Aorta (tissue), 5 donors: Measurements from ENCODE around the gene TRIM8. TPM values are rescaled to one million over a fixed set of nuclear protein-coding genes. Genes with fewer than 3 reads are reported as not detected.
A peak's percentile ranks its signal among the peaks of the same experiment; 100 is the strongest.
"Not testable (repeated sequence)": the region's sequence is repeated elsewhere in the genome, so short reads cannot be mapped to it uniquely, and the experiment has no call there.

ENCODE experiments used
- ATAC-seq: fragments of 200-7000 bp; cut with Tn5 transposase; one replicate; pipeline ENCODE4 v1.9.1; 2022; ENCODE audit warnings: moderate library complexity; ENCODE audit not compliant: low FRiP score
- DNase-seq, 2 donors: peaks; one replicate each; pipeline ENCODE4 v3.0.0-alpha.2; 2020
- H3K27ac ChIP-seq, 2 donors: one replicate each; pipeline ENCODE4 v1.5.1; 2013; ENCODE audit warnings: low read length in 2 of 2, mild to moderate bottlenecking in 2 of 2, moderate library complexity in 2 of 2, control low read depth in 1 of 2, inconsistent platforms in 1 of 2, low read depth in 1 of 2
- H3K27me3 ChIP-seq, 2 donors: one replicate each; pipeline ENCODE4 v1.6.1; 2013; ENCODE audit warnings: control low read depth in 1 of 2, low read length in 1 of 2, mild to moderate bottlenecking in 1 of 2, moderate library complexity in 1 of 2; ENCODE audit not compliant: insufficient read depth in 2 of 2, control insufficient read depth in 1 of 2
- H3K36me3 ChIP-seq, 2 donors: one replicate each; pipeline ENCODE4 v1.6.1; 2013; ENCODE audit warnings: control low read depth in 1 of 2, low read length in 1 of 2, mild to moderate bottlenecking in 1 of 2; ENCODE audit not compliant: insufficient read depth in 2 of 2, control insufficient read depth in 1 of 2
- H3K4me1 ChIP-seq, 2 donors: one replicate each; pipeline ENCODE4 v1.6.1; 2013; ENCODE audit warnings: low read length in 2 of 2, control low read depth in 1 of 2, mild to moderate bottlenecking in 1 of 2, moderate library complexity in 1 of 2; ENCODE audit not compliant: insufficient read depth in 2 of 2, control insufficient read depth in 1 of 2
- H3K4me3 ChIP-seq, 2 donors: one replicate each; pipeline ENCODE4 v1.5.1; 2013; ENCODE audit warnings: low read length in 2 of 2, control low read depth in 1 of 2, mild to moderate bottlenecking in 1 of 2
- H3K9me3 ChIP-seq: one replicate; pipeline ENCODE4 v1.6.1; 2013; ENCODE audit warnings: mild to moderate bottlenecking, low read length; ENCODE audit not compliant: control insufficient read depth
- WGBS, 2 donors: extraction: QIAGEN DNeasy Blood & Tissue Kit; methylation state at CpG; one replicate each; pipeline ENCODE4 v1.1.7; 2013; 5-methylcytosine and 5-hydroxymethylcytosine counted together
- intact Hi-C, 2 donors: fragments of 100-400 bp; cut with DNase I; formaldehyde crosslinking; loops; one replicate each; pipeline versions ENCODE4 v1.14.2 to v1.15.0; 2022
- polyA plus RNA-seq, 2 donors: library from polyadenylated mRNA; stranded (reverse); fragments of 200-250 nt; gene quantifications; one replicate each; pipeline ENCODE4 v1.2.3, GENCODE V29; 2013
- total RNA-seq, 2 donors: library from RNA; stranded (reverse); fragmentation: NEBNext Ultra II Directional; extraction: Animal tissue kit (Norgen Biotek cat#: 25700); gene quantifications; one replicate each; pipeline ENCODE4 v1.2.1, GENCODE V29; 2021
- donor health status: healthy with polysubstance abuse.
- donor health status: Bipolar disorder and iron deficiency.
- donor health status: DM: no; HTN: no; CAD: no.
- donor health status: DM: no; HTN: no; CAD: no.
- donor health status: DM: yes; HTN: yes; CAD: no.

The TRIM8 gene
- total and polyA plus RNA-seq, 4 donors, result 40.6 to 189 (median 99.2) TPM

DNA sequence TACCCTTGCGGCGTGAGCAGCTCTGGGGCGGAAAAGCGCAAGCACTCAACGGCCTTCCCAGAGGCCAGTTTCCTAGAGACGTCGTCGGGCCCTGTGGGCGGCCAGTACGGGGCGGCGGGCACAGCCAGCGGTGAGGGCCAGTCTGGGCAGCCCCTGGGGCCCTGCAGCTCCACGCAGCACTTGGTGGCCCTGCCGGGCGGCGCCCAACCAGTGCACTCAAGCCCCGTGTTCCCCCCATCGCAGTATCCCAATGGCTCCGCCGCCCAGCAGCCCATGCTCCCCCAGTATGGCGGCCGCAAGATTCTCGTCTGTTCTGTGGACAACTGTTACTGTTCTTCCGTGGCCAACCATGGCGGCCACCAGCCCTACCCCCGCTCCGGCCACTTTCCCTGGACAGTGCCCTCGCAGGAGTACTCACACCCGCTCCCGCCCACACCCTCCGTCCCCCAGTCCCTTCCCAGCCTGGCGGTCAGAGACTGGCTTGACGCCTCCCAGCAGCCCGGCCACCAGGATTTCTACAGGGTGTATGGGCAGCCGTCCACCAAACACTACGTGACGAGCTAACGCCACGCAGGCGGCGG, 12.6 kb downstream of the TRIM8 start:
- intact Hi-C loops, result no loop called here
- Histone ChIP-seq H3K9me3 (no peaks in the 10 kb centered on the region), H3K4me3 (no peak overlapping the region), H3K4me1 (no peaks in the 10 kb centered on the region), H3K27me3 (no peaks in the 10 kb centered on the region), H3K36me3 (peaks cover 0 to 11% of the 10 kb centered on the region in 2 donors), H3K27ac (no peak overlapping the region)
- WGBS, 2 donors, result 90 to 91% methylated on average over 38 to 42 of the region's 42 CpGs
- no peak for DNase-seq
- ATAC-seq, result peak; percentile 19

DNA sequence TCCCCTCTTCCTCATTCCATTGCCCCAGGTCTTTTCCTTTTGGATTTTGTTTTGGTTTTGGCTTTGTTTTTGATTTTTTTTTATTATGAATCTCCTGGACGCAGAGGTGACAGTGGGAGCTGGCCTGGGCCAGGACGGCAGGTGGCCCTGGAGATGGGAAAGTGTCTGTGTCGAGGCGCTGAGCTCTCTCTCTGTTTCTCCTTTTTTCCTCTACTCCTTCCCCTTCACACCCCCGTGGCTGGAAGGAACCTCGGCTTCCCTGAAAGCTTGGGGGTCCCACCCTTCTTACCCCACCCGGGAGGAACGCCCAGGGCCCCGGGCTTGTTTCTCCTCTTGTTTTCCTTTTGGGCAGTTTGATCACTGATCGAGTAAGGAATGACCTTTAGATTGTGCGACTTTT, 13.2 kb downstream of the TRIM8 start:
- no peaks in the 10 kb centered on the region for H3K27me3 ChIP-seq
- intact Hi-C loops, result no loop called here
- WGBS, 2 donors, result 70 to 72% methylated on average over 11 of the region's 11 CpGs
- H3K4me3 ChIP-seq, result no peak overlapping the region
- no peak overlapping the region for H3K27ac ChIP-seq
- DNase-seq, result no peak
- peaks cover 0 to 11% of the 10 kb centered on the region in 2 donors for H3K36me3 ChIP-seq
- ATAC-seq, result no peak
- H3K4me1 ChIP-seq, result no peaks in the 10 kb centered on the region
- no peaks in the 10 kb centered on the region for H3K9me3 ChIP-seq

DNA sequence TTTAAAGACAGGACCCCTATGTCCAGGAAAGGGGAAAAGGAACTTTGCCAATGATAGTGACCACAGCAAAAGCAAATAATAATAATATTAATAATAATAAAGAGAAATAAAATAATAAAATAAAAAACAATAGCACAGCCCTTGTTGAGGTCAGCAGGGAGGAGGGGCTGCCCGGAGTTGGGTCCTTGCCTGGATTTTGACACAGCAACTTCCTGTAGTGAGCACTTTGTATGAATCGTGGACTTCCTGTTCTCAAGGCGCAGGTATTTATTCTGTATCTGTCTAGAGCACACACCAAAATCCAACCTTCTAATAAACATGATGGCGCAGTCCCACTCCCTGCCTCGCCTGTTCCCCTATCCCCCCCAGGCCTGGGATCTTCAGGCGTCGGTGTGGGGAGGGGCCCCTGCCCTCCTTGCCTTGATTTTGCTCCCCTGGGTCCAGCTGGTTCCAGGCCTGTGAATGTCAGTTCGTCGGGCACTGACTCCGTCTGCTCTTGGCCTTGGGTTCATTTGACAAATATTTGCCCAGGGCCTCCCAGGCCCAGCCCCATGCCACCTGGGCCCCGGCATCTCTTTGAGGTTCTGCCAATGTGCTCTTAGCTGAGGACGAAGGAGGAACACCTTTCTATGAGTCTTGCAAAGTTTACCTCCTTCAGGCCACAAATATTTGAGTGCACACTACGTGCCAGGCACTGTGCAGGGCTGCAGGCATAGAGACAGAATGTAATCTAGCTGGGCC, 13.9 kb downstream of the TRIM8 start:
- Histone ChIP-seq H3K9me3 (no peaks in the 10 kb centered on the region), H3K4me3 (no peak overlapping the region), H3K27me3 (no peaks in the 10 kb centered on the region), H3K36me3 (peaks cover 0 to 11% of the 10 kb centered on the region in 2 donors), H3K27ac (no peak overlapping the region), H3K4me1 (no peaks in the 10 kb centered on the region)
- 46 to 52% methylated on average over 13 of the region's 13 CpGs for WGBS, 2 donors
- peak in 1 of 2 donors; percentile 29 for DNase-seq
- no peak for ATAC-seq
- intact Hi-C loops, result no loop called here

DNA sequence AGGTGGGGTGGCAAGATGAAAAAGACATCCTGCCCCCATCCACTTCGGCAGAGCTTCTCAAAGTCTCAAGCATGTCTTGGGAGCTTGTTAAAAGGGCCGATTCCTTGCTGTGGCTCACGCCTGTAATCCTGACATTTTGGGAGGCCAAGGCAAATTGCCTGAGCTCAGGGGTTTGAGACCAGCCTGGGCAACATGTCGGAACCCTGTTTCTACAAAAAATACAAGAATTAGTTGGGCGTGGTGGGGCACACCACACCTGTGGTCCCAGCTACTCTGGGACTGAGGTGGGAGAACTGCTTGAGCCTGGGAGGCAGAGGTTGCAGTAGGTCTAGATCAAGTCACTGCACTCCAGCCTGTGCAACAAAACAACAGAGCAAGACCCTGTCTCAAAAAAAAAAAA, 14.5 kb downstream of the TRIM8 start:
- Histone ChIP-seq H3K36me3 (peaks cover 0 to 11% of the 10 kb centered on the region in 2 donors), H3K4me1 (no peaks in the 10 kb centered on the region), H3K27me3 (no peaks in the 10 kb centered on the region), H3K27ac (no peak overlapping the region), H3K4me3 (no peak overlapping the region), H3K9me3 (no peaks in the 10 kb centered on the region)
- 74 to 81% methylated on average over 5 of the region's 5 CpGs for WGBS, 2 donors
- DNase-seq (peak in 1 of 2 donors; percentile 31), ATAC-seq (no peak)
- intact Hi-C loops, result no loop called here

DNA sequence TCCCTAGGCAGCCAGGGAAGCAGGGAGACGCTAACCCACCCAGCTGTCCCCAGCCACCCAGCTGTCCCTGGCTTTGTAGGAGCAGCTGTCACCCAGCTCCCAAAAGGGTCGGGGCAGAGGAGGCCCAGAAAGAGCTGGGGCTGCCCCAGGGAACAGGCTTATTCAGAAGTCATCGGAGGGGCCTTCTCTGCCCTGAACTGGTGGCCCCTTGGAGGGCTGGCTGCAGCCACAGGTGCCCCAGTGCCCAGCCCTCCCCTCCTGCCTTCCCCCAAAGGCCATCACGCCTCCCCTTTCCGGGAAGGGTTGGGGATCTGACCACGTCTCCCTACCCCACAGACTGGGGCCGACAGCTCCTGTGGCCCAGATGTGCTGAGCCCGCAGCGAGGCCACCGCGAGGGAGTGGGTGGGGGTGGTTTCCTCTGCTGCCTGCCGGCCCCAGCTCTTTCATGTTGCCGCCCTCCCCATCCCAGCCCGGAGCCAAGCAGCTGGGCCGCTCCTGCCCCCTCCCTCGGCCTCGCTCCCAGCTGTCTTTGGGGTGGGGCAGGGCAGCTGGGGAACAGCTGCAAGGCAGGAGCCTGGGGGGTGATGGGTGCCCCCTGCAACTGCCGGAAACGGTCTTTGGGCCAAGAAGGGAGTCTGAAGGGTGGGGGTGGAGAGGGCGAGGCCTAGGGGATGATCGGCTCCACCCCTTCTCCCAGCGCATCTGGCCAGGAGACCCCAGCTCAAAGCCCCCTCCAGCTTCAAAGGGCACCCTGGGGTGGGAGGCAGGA, 16.8 kb downstream of the TRIM8 start:
- intact Hi-C loops, result no loop called here
- ATAC-seq (peak; percentile 25), DNase-seq (peak; percentile 75 to 85)
- peaks cover 0 to 6% of the 10 kb centered on the region in 2 donors for H3K36me3 ChIP-seq
- H3K4me1 ChIP-seq, result no peaks in the 10 kb centered on the region
- H3K27ac ChIP-seq, result no peak overlapping the region
- no peak overlapping the region for H3K4me3 ChIP-seq
- no peaks in the 10 kb centered on the region for H3K27me3 ChIP-seq
- H3K9me3 ChIP-seq, result no peaks in the 10 kb centered on the region
- 14 to 17% methylated on average over 17 to 22 of the region's 22 CpGs for WGBS, 2 donors

DNA sequence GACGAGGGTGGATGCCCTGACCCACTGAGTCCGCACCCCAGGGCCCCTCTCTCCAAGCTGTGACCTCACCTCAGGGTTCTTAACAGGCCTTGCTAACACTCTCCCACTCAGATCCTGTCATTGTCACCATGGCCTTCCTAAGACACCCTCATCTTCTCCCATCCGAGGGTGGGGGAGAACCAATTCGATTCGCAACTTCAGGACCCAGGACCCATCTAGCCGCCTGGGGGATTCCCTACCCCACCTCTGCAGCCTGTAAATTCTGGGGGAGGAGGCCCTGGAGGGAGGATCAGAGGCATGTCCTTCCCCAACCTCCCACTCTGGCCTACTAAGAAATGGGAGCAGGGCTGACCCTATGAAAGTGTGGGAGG, 17.4 kb downstream of the TRIM8 start:
- Histone ChIP-seq H3K36me3 (peaks cover 0 to 3% of the 10 kb centered on the region in 2 donors), H3K4me3 (no peak overlapping the region), H3K9me3 (no peaks in the 10 kb centered on the region), H3K27me3 (no peaks in the 10 kb centered on the region), H3K27ac (no peak overlapping the region), H3K4me1 (no peaks in the 10 kb centered on the region)
- DNase-seq (no peak), ATAC-seq (no peak)
- intact Hi-C loops, result no loop called here
- 78 to 80% methylated on average over 6 of the region's 6 CpGs for WGBS, 2 donors

DNA sequence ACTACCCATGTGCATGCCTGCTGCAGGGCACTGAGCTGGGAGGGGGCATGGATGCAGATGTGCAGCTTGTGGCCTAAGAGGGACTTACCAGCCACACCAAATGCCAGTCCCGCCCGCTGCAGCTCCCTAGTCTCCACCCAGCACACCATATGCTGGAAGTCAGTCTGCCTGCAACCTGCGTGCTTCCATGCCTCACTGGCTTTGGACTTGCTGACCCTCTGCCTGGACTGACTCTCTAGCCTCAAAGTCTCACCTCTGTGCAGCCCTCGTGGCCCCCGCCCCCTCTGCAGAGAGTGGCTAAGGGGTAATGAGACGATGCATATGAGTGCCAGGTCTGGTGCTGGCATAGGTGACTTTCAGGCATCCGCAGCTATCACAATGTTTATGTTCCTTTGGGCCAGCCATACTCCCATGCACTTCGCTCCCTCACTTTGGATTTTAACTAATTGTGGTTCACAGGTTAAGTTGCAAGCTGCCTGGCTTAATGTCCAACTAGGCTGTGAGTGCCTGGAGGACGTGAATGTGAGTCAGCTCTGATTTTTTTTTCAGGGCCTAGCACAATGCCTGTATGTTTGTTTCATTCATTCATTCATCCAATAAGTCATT, 21.7 kb downstream of the TRIM8 start:
- Histone ChIP-seq H3K9me3 (no peaks in the 10 kb centered on the region), H3K36me3 (no peaks in the 10 kb centered on the region), H3K4me1 (no peaks in the 10 kb centered on the region), H3K27ac (no peak overlapping the region), H3K27me3 (no peaks in the 10 kb centered on the region), H3K4me3 (no peak overlapping the region)
- ATAC-seq (no peak), DNase-seq (peak in 1 of 2 donors; percentile 25)
- intact Hi-C loops, result no loop called here
- WGBS, 2 donors, result 24 to 68% methylated on average over 9 of the region's 9 CpGs

DNA sequence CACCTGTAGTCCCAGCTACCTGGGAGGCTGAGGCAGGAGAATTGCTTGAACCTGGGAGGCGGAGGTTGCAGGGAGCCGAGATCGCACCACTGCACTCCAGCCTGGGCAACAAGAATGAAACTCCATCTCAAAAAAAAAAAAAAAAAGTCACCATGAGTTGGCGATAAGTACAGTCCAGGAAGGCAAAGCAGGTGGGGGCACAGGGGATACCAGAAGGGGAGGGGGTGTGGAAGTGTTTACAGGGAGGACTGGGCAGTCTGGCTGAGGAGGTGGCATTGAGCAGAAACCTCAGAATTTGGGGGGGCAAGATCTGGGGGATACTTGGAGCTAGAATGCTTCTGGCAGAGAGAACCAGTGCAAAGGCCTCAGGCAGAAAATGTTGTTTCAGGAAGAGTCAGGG, 23.1 kb downstream of the TRIM8 start:
- H3K27ac ChIP-seq, H3K36me3 ChIP-seq, H3K4me1 ChIP-seq, ATAC-seq, intact Hi-C loops, H3K27me3 ChIP-seq, H3K4me3 ChIP-seq, H3K9me3 ChIP-seq: not testable (repeated sequence)
- peak in 1 of 2 donors; percentile 30 for DNase-seq
- WGBS, 2 donors, result 93 to 94% methylated on average over 4 of the region's 4 CpGs
